Muscle of leg (tissue), 16 donors: ENCODE results near the gene SPAM1. TPM values are rescaled to one million over a fixed set of nuclear protein-coding genes. Genes with fewer than 3 reads are reported as not detected.
"Not testable (repeated sequence)": the region's sequence is repeated elsewhere in the genome, so short reads cannot be mapped to it uniquely, and the experiment has no call there.

ENCODE experiments used
- DNase-seq: peaks from one replicate; pipeline ENCODE4 v3.0.0; 2013
- H3K27ac ChIP-seq: one replicate; pipeline ENCODE4 v1.5.1; 2013; ENCODE audit warnings: mild to moderate bottlenecking, low read length, control low read depth
- H3K27me3 ChIP-seq: one replicate; pipeline ENCODE4 v1.6.1; 2013; ENCODE audit warnings: low read length; ENCODE audit not compliant: control insufficient read depth, insufficient read depth
- H3K36me3 ChIP-seq: one replicate; pipeline ENCODE4 v1.6.1; 2013; ENCODE audit warnings: low read length; ENCODE audit not compliant: control insufficient read depth, insufficient read depth
- H3K4me1 ChIP-seq: one replicate; pipeline ENCODE4 v1.6.1; 2013; ENCODE audit warnings: low read length; ENCODE audit not compliant: control insufficient read depth, insufficient read depth
- H3K4me3 ChIP-seq: one replicate; pipeline ENCODE4 v1.5.1; 2013; ENCODE audit warnings: low read length, control low read depth
- H3K9me3 ChIP-seq: replicated peaks from 2 replicates; pipeline ENCODE4 v1.6.1; 2013; ENCODE audit warnings: low read depth, low read length; ENCODE audit not compliant: control insufficient read depth
- WGBS: methylation state at CpG from one replicate; pipeline ENCODE4 v1.1.5; 2013; ENCODE audit warnings: missing lambda C conversion rate; ENCODE audit not compliant: insufficient coverage; 5-methylcytosine and 5-hydroxymethylcytosine counted together
- long read RNA-seq, 11 donors: transcript quantifications; one replicate each; lab custom pipeline, GENCODE V29; 2026
- polyA plus RNA-seq, 8 donors: library from polyadenylated mRNA; unstranded; fragments of 120-200 nt; gene quantifications; one replicate each; pipeline versions ENCODE4 v1.2.1 to v1.2.3, GENCODE V29; 2013; ENCODE audit warnings: inconsistent platforms in 1 of 8, low replicate concordance in 1 of 8; ENCODE audit not compliant: insufficient read length in 8 of 8, insufficient read depth in 1 of 8
- total RNA-seq: library from RNA; stranded (reverse); fragments of 120-200 nt; gene quantifications from one replicate; pipeline ENCODE4 v1.2.4, GENCODE V29; 2013

The SPAM1 gene
- not detected for total RNA-seq
- polyA plus RNA-seq: not detected
- long read RNA-seq, donor 1: 0 reads
- long read RNA-seq, donor 2: 0 reads
- long read RNA-seq, donor 3: 0 reads
- long read RNA-seq, donor 4: 0 reads
- long read RNA-seq, donor 5: 0 reads
- long read RNA-seq, donor 6: 0 reads
- long read RNA-seq, donor 7: 0 reads
- long read RNA-seq, donor 8: 0 reads
- long read RNA-seq, donor 9: 0 reads
- long read RNA-seq, donor 10: 0 reads
- long read RNA-seq, donor 11: 0 reads

GRCh38 chr7:123924941-123925340 lies at the start of gene SPAM1:
TSS of gene SPAM1 (plus strand) at chr7:123925241. CDS start at chr7:123953571, 28,330 bp downstream.
- DNase-seq: no peak
- H3K9me3 ChIP-seq: no peaks in the 10 kb centered on the region
- no peaks in the 10 kb centered on the region for H3K27me3 ChIP-seq
- no peak within 1 kb of the TSS for H3K27ac ChIP-seq
- H3K36me3 ChIP-seq: no peaks in the 10 kb centered on the region
- no peaks in the 10 kb centered on the region for H3K4me1 ChIP-seq
- H3K4me3 ChIP-seq: no peak within 1 kb of the TSS

GRCh38 chr7:123876557-123877256 lies 48.3 kb upstream of the SPAM1 start:
- Histone ChIP-seq H3K9me3 (no peaks in the 10 kb centered on the region), H3K4me1 (no peaks in the 10 kb centered on the region), H3K27ac (no peak overlapping the region), H3K36me3 (no peaks in the 10 kb centered on the region), H3K4me3 (no peak overlapping the region), H3K27me3 (no peaks in the 10 kb centered on the region)
- 64% methylated on average over 3 of the region's 7 CpGs for WGBS
- peak; percentile 16 for DNase-seq

GRCh38 chr7:123879628-123880027 lies 45.4 kb upstream of the SPAM1 start:
- WGBS: no CpG with 5 or more reads among the region's 4 CpGs
- H3K36me3 ChIP-seq: no peaks in the 10 kb centered on the region
- H3K4me1 ChIP-seq: no peaks in the 10 kb centered on the region
- H3K9me3 ChIP-seq: no peaks in the 10 kb centered on the region
- H3K27me3 ChIP-seq: no peaks in the 10 kb centered on the region
- H3K27ac ChIP-seq: no peak overlapping the region
- no peak overlapping the region for H3K4me3 ChIP-seq
- DNase-seq: no peak

- DNase-seq: no peak
- no peak overlapping the region for H3K27ac ChIP-seq
- no CpG with 5 or more reads among the region's 2 CpGs for whole genome bisulfite sequencing
Measured at GRCh38 chr7:123881300-123881699, 43.7 kb upstream of the SPAM1 start.

GRCh38 chr7:123883154-123883553 lies 41.9 kb upstream of the SPAM1 start:
- no peaks in the 10 kb centered on the region for H3K9me3 ChIP-seq
- H3K36me3 ChIP-seq: no peaks in the 10 kb centered on the region
- H3K27ac ChIP-seq: no peak overlapping the region
- H3K4me1 ChIP-seq: no peaks in the 10 kb centered on the region
- DNase-seq: no peak
- no peak overlapping the region for H3K4me3 ChIP-seq
- no peaks in the 10 kb centered on the region for H3K27me3 ChIP-seq

More at GRCh38 chr7:123881300-123881699, 43.7 kb upstream of the SPAM1 start:
- Histone ChIP-seq H3K9me3 (no peaks in the 10 kb centered on the region), H3K4me3 (no peak overlapping the region), H3K36me3 (no peaks in the 10 kb centered on the region), H3K27me3 (no peaks in the 10 kb centered on the region), H3K4me1 (no peaks in the 10 kb centered on the region)

GRCh38 chr7:123888192-123888591 lies 36.8 kb upstream of the SPAM1 start:
- DNase-seq: no peak
- Histone ChIP-seq H3K27ac (no peak overlapping the region), H3K9me3 (peaks cover 4% of the 10 kb centered on the region), H3K27me3 (no peaks in the 10 kb centered on the region), H3K4me3 (no peak overlapping the region), H3K36me3 (no peaks in the 10 kb centered on the region), H3K4me1 (no peaks in the 10 kb centered on the region)

GRCh38 chr7:123894753-123895152 lies 30.3 kb upstream of the SPAM1 start:
- not testable (repeated sequence) for H3K27me3 ChIP-seq, H3K27ac ChIP-seq, DNase-seq, H3K9me3 ChIP-seq, H3K4me1 ChIP-seq, H3K36me3 ChIP-seq, H3K4me3 ChIP-seq
- 90% methylated on average over 8 of the region's 10 CpGs for WGBS

GRCh38 chr7:123901101-123901500 lies 23.9 kb upstream of the SPAM1 start:
- no peaks in the 10 kb centered on the region for H3K4me1 ChIP-seq
- no peak overlapping the region for H3K27ac ChIP-seq
- WGBS: no CpG with 5 or more reads among the region's 1 CpG
- H3K9me3 ChIP-seq: no peaks in the 10 kb centered on the region
- H3K27me3 ChIP-seq: no peaks in the 10 kb centered on the region
- DNase-seq: no peak
- H3K4me3 ChIP-seq: no peak overlapping the region
- H3K36me3 ChIP-seq: no peaks in the 10 kb centered on the region

GRCh38 chr7:123905714-123906113 lies 19.3 kb upstream of the SPAM1 start:
- H3K4me3 ChIP-seq: no peak overlapping the region
- H3K27me3 ChIP-seq: no peaks in the 10 kb centered on the region
- no peak overlapping the region for H3K27ac ChIP-seq
- no peaks in the 10 kb centered on the region for H3K36me3 ChIP-seq
- no peak for DNase-seq
- H3K9me3 ChIP-seq: no peaks in the 10 kb centered on the region
- no peaks in the 10 kb centered on the region for H3K4me1 ChIP-seq

GRCh38 chr7:123916240-123916724 lies 8.8 kb upstream of the SPAM1 start:
- peak; percentile 10 for DNase-seq
- Histone ChIP-seq H3K4me3 (no peak overlapping the region), H3K4me1 (no peaks in the 10 kb centered on the region), H3K36me3 (no peaks in the 10 kb centered on the region), H3K27me3 (no peaks in the 10 kb centered on the region), H3K9me3 (no peaks in the 10 kb centered on the region), H3K27ac (no peak overlapping the region)
- WGBS: no CpG with 5 or more reads among the region's 2 CpGs
